Measurements from ENCODE around the gene SUPV3L1. TPM values are rescaled to one million over a fixed set of nuclear protein-coding genes. Genes with fewer than 3 reads are reported as not detected.

Gene SUPV3L1
- total and polyA plus RNA-seq, 2 of the 8 experiments (the other 6 are each of a cell fraction or from before 2014, with no cell fraction given): 34.6 to 45.6 TPM

- peaks cover 0 to 10% (median 3%) of the 10 kb centered on the region in 4 experiments; a peak in 4 of 7 replicates for H3K4me1 ChIP-seq (replicated peaks in 1 of 4; ENCODE audit: control insufficient read depth in 3 of 4, insufficient read depth in 4 of 4, low read length in 3 of 4)
- no peak overlapping the region for H3K4me3 ChIP-seq (ENCODE audit: extremely low read depth in 1 of 4, insufficient read depth in 2 of 4, low read depth in 3 of 4, low read length in 4 of 4)
- H2BK5ac ChIP-seq (ENCODE audit: low read depth, low read length): no peak overlapping the region
- H2BK120ac ChIP-seq (replicated peaks; ENCODE audit: low read depth, low read length): no peak overlapping the region
- no peaks in the 10 kb centered on the region for H3K79me2 ChIP-seq (ENCODE audit: control insufficient read depth in 1 of 2, insufficient read depth in 2 of 2, low read length in 2 of 2)
- no peak overlapping the region for H3K4me2 ChIP-seq (ENCODE audit: insufficient read depth in 1 of 2, low read depth in 2 of 2, low read length in 2 of 2)
- no peak overlapping the region for H2BK15ac ChIP-seq (ENCODE audit: low read length)
- no peaks in the 10 kb centered on the region for H3K23me2 ChIP-seq (ENCODE audit: low read depth, low read length)
- no peaks in the 10 kb centered on the region for H4K20me1 ChIP-seq (replicated peaks in 1 of 2; ENCODE audit: control insufficient read depth in 1 of 2, insufficient read depth in 2 of 2, low read length in 2 of 2)
- H2BK12ac ChIP-seq (ENCODE audit: low read depth, low read length): no peak overlapping the region
- no peak overlapping the region for H3K27ac ChIP-seq (ENCODE audit: low read depth, low read length)
- no peak overlapping the region for H2BK20ac ChIP-seq (ENCODE audit: low read length)
- H3K9ac ChIP-seq (replicated peaks in 1 of 4; ENCODE audit: extremely low read depth in 1 of 4, low read depth in 3 of 4, low read length in 3 of 4): no peak overlapping the region
- no peaks in the 10 kb centered on the region for H3K9me3 ChIP-seq (ENCODE audit: insufficient read depth in 2 of 2, low read depth in 1 of 2, low read length in 1 of 2)
- H3K4ac ChIP-seq (replicated peaks; ENCODE audit: insufficient read length, low read depth, low read length): no peak overlapping the region
- no peaks in the 10 kb centered on the region for H3K79me1 ChIP-seq (ENCODE audit: low read depth, low read length)
- no peak overlapping the region for H3K56ac ChIP-seq (replicated peaks; ENCODE audit: insufficient read length, low read depth, low read length)
- WGBS, 2 experiments (ENCODE audit: extremely low coverage in 1 of 2, insufficient coverage in 1 of 2, insufficient read length in 1 of 2, insufficient replicate concordance in 2 of 2, low coverage in 1 of 2, low lambda C conversion rate in 2 of 2, missing lambda C conversion rate in 1 of 2): 87% methylated on average over 3 of the region's 3 CpGs; no CpG with 5 or more reads in 1 of the 2 experiments
- no peak for DNase-seq (ENCODE audit: low read depth in 1 of 2, low spot score in 2 of 2)
- H3K23ac ChIP-seq (ENCODE audit: insufficient read length): no peak overlapping the region
- ChIA-PET POLR2A (ENCODE audit: partially characterized antibody) (interaction anchor here (1.3 kb wide), 1 partner anchor 173 kb away, joined by 3 read pairs; no protein-coding TSS in a partner anchor), CTCF (ENCODE audit: partially characterized antibody) (interaction anchor here (0.6 to 2.5 kb wide), 8 partner anchors 10 to 189 kb away, joined by 3 to 8 read pairs (median 3); partner anchors contain the start of gene HKDC1)
- H4K91ac ChIP-seq (replicated peaks; ENCODE audit: insufficient read length, low read length): no peak overlapping the region
- H4K8ac ChIP-seq (ENCODE audit: extremely low read depth, insufficient read depth, low read length): no peak overlapping the region
- no peak overlapping the region for H3K18ac ChIP-seq (ENCODE audit: extremely low read depth, low read length)
- no peak overlapping the region for H3K14ac ChIP-seq (ENCODE audit: insufficient read length)
- H4K5ac ChIP-seq (ENCODE audit: insufficient read length, low read depth, low read length): no peak overlapping the region
- H2AK5ac ChIP-seq (ENCODE audit: low read depth, low read length): no peak overlapping the region
- no peaks in the 10 kb centered on the region for H3K27me3 ChIP-seq (replicated peaks in 1 of 4; ENCODE audit: control insufficient read depth in 3 of 4, extremely low read depth in 1 of 4, insufficient read depth in 3 of 4, low read length in 3 of 4)
- no peak overlapping the region for H2AFZ ChIP-seq (ENCODE audit: low read length)
- no peaks in the 10 kb centered on the region for H3K36me3 ChIP-seq (ENCODE audit: control insufficient read depth in 2 of 4, insufficient read depth in 4 of 4, low read length in 3 of 4)
- no peak for FAIRE-seq
- TF ChIP-seq HDAC6 (IDR thresholded peaks at IDR 0.05; ENCODE audit: low read depth, low read length) (no peak), CREB1 (IDR thresholded peaks at IDR 0.05) (no peak), CTBP2 (IDR thresholded peaks at IDR 0.05; ENCODE audit: borderline replicate concordance, insufficient read depth, insufficient read length, low read length) (no peak), PHF8 (conservative IDR thresholded peaks at IDR 0.05; ENCODE audit: low read depth, low read length) (no peak), SAP30 (IDR thresholded peaks at IDR 0.05; ENCODE audit: insufficient read depth, insufficient replicate concordance, low read length) (no peak), BRCA1 (IDR thresholded peaks at IDR 0.05; ENCODE audit: low read depth, low read length) (no peak), GABPA (IDR thresholded peaks at IDR 0.05; ENCODE audit: borderline replicate concordance, insufficient read depth, low read length) (no peak), FOSL1 (IDR thresholded peaks at IDR 0.05; ENCODE audit: insufficient read depth, low read depth, low read length) (no peak), RNF2 (IDR thresholded peaks at IDR 0.05; ENCODE audit: borderline replicate concordance, low read depth, low read length, missing control alignments, poor library complexity, severe bottlenecking) (no peak), USF2 (IDR thresholded peaks at IDR 0.05; ENCODE audit: low read length) (no peak), SIN3A (conservative IDR thresholded peaks at IDR 0.05 in 1 of 2, IDR thresholded peaks at IDR 0.05 in 1 of 2; ENCODE audit: low read depth in 1 of 2, low read length in 2 of 2) (no peak), TEAD4 (IDR thresholded peaks at IDR 0.05; ENCODE audit: low read depth, low read length) (no peak)
Measured at GRCh38 chr10:69234447-69234846, 54.4 kb downstream of the SUPV3L1 start.

Data from H1 (cell line).